ENCODE results near the gene PCDHGA5.
"Not testable (repeated sequence)": the region's sequence is repeated elsewhere in the genome, so short reads cannot be mapped to it uniquely, and the experiment has no call there.

Gene PCDHGA5

DNA sequence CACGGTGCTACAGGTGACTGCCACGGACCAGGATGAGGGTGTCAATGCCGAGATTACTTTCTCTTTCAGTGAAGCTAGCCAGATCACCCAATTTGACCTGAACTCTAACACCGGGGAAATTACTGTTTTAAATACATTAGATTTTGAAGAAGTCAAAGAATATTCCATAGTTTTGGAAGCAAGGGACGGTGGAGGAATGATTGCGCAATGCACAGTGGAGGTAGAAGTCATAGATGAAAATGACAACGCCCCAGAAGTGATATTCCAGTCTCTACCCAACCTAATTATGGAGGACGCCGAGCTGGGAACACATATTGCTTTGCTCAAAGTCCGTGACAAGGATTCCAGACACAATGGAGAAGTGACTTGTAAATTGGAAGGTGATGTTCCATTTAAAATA, 24.7 kb downstream of the PCDHGA5 start:
- DNase-seq, result no peak

- DNase-seq, result no peak
These were observed 25.4 kb downstream of the PCDHGA5 start for GRCh38 chr5:141389153-141390042.

- DNase-seq, result no peak
These were observed 28.7 kb downstream of the PCDHGA5 start, which contains the start of gene PCDHGA8 for GRCh38 chr5:141392429-141393198. Gene PCDHGA8, plus strand, starts transcription at chr5:141392633. Its CDS starts 181 bp downstream, at chr5:141392814.

GRCh38 chr5:141393267-141393666, 29.3 kb downstream of the PCDHGA5 start:
- DNase-seq, result no peak

- DNase-seq, result not testable (repeated sequence)
These were observed 30.6 kb downstream of the PCDHGA5 start for GRCh38 chr5:141394401-141395187.

- not testable (repeated sequence) for DNase-seq
These were observed 34.0 kb downstream of the PCDHGA5 start, which contains the start of gene PCDHGB5 for GRCh38 chr5:141397756-141398551. Gene PCDHGB5, plus strand, starts transcription at chr5:141397947. Its CDS starts 181 bp downstream, at chr5:141398128.

- DNase-seq, result no peak
These were observed 34.6 kb downstream of the PCDHGA5 start for GRCh38 chr5:141398608-141399007.

DNA sequence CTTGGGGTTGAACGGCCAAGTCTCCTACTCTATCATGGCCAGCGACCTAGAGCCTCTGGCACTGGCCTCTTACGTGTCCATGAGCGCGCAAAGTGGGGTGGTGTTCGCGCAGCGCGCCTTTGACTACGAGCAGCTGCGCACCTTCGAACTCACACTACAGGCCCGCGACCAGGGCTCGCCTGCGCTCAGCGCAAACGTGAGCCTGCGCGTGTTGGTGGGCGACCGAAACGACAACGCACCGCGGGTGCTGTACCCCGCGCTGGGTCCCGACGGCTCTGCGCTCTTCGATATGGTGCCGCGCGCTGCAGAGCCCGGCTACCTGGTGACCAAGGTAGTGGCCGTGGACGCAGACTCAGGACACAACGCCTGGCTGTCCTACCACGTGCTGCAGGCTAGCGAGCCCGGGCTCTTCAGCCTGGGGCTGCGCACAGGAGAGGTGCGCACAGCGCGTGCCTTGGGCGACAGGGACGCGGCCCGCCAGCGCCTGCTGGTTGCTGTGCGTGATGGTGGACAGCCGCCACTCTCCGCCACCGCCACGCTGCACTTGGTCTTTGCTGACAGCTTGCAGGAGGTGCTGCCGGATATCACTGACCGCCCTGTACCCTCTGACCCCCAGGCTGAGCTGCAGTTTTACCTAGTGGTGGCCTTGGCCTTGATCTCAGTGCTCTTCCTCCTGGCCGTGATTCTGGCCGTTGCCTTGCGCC, 35.7 kb downstream of the PCDHGA5 start:
- DNase-seq, result no peak

- DNase-seq, result no peak
These were observed 38.7 kb downstream of the PCDHGA5 start, which contains the start of gene PCDHGA9 for GRCh38 chr5:141402553-141403243. Gene PCDHGA9, plus strand, starts transcription at chr5:141402778. Its CDS starts 175 bp downstream, at chr5:141402953.

DNA sequence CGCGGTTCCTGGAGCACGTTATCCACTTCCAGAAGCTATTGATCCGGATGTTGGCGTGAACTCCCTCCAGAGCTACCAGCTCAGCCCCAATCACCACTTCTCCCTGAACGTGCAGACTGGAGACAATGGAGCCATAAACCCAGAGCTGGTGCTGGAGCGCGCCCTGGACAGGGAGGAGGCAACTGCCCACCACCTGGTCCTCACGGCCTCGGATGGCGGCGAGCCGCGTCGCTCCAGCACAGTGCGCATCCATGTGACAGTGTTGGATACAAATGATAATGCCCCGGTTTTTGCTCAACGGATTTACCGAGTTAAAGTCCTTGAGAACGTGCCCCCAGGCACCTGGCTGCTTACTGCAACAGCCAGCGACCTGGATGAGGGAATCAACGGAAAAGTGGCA, 39.4 kb downstream of the PCDHGA5 start:
- DNase-seq, result no peak

DNA sequence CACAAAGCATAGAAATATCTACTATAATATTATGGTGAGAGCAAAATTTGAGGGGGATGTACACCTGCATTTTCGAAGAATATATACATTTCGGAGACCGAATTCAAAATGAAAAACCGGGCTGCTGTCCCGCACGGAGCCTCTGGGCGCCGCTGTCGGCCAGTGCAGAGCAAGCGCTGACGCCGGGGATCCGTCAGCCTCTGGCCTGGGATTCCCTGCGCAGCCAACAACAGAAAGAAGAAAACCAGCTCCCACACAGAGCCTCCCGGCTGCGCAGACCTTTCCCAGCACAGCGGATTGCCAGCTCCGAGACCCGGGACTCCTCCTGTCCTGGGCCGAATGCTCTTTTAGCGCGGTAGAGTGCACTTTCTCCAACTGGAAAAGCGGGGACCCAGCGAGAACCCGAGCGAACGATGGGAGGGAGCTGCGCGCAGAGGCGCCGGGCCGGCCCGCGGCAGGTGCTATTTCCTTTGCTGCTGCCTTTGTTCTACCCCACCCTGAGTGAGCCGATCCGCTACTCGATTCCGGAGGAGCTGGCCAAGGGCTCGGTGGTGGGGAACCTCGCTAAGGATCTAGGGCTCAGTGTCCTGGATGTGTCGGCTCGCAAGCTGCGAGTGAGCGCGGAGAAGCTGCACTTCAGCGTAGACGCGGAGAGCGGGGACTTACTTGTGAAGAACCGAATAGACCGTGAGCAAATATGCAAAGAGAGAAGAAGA, 44.0 kb downstream of the PCDHGA5 start, which contains the start of gene PCDHGB6:
Gene PCDHGB6, plus strand, starts transcription at position 232 of the 716 bp plus-strand sequence. Its CDS starts 182 bp downstream, at position 414.
- DNase-seq, result not testable (repeated sequence)

- no peak for DNase-seq
These were observed 45.8 kb downstream of the PCDHGA5 start for GRCh38 chr5:141409598-141410306.

DNA sequence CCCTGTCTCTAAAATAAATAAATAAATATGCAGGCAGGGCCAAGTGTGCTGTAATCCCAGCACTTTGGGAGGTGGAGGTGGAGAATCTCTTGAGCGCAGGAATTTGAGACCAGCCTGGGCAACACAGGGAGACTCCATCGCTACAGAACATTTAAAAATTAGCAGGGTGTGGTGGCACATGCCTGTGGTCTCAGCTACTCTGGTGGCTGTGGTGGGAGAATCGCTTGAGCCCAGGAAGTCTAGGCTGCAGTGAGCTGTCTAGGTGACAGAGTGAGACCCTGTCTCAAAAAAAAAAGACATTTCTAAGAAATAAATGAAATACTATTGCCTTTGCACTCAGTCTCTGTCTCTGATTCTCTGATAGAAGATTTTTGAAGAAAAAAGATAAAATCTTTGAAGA, 47.6 kb downstream of the PCDHGA5 start:
- DNase-seq, result no peak

DNA sequence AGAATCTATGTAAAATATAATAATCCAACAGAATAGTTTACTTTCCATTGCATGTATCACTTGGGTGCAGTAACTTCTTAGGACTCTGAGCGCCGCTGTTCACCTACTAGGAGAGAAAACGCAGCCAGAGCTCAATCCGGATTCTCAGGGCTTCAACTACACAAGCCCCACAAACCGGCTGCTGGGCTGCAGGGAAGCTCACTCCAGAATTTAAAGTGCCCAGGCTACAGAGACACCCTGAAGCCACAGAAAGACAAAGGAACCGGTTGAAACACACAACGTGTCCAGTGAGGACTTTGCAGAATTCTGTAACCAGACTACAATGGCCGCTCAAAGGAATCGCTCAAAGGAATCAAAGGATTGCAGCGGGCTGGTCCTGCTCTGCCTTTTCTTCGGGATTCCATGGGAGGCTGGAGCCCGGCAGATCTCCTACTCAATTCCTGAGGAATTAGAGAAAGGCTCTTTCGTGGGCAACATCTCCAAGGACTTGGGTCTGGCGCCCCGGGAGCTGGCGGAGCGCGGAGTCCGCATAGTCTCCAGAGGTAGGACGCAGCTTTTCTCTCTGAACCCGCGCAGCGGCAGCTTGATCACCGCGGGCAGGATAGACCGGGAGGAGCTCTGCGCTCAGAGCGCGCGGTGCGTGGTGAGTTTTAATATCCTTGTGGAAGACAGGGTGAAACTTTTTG, 49.0 kb downstream of the PCDHGA5 start, which contains the start of gene PCDHGA10:
Gene PCDHGA10, plus strand, starts transcription at position 134 of the 686 bp plus-strand sequence. Its CDS starts 189 bp downstream, at position 323.
- no peak for DNase-seq

GRCh38 chr5:141413540-141414069, 49.6 kb downstream of the PCDHGA5 start:
- DNase-seq, result no peak

GRCh38 chr5:141414548-141415274, 50.7 kb downstream of the PCDHGA5 start:
- not testable (repeated sequence) for DNase-seq

- not testable (repeated sequence) for DNase-seq
These were observed 51.3 kb downstream of the PCDHGA5 start for GRCh38 chr5:141415275-141415618.

Measured in DMS153 (cell line).